WI38 (cell line): ENCODE data around the gene TMC4.
"Not testable (repeated sequence)": the region's sequence is repeated elsewhere in the genome, so short reads cannot be mapped to it uniquely, and the experiment has no call there.

Source experiments
- H3K4me3 ChIP-seq: 2 replicates; pipeline ENCODE4 v1.5.1; 2011; ENCODE audit warnings: low read depth, mild to moderate bottlenecking, control low read depth, low read length
- CTCF ChIP-seq: IDR thresholded peaks from 2 replicates; pipeline ENCODE4 v1.5.1; 2012; ENCODE audit warnings: low read depth, mild to moderate bottlenecking, control low read depth, low read length

Gene TMC4

GRCh38 chr19:54189735-54190502, 17.0 kb upstream of the TMC4 start:
- no peak for TF ChIP-seq CTCF
- peak overlapping the region; percentile 80 for H3K4me3 ChIP-seq

- no peak for TF ChIP-seq CTCF
- peak within 1 kb of the TSS; percentile 80 for H3K4me3 ChIP-seq
These were observed 16.3 kb upstream of the TMC4 start, which contains the start of gene MBOAT7 for GRCh38 chr19:54189145-54189734. TSS of gene MBOAT7 (minus strand) at chr19:54189580. CDS start at chr19:54188508, 1,072 bp downstream.

GRCh38 chr19:54188215-54188871, 15.4 kb upstream of the TMC4 start:
- TF ChIP-seq CTCF, result no peak
- peak overlapping the region; percentile 78 for H3K4me3 ChIP-seq

- TF ChIP-seq CTCF, result no peak
- no peak overlapping the region for H3K4me3 ChIP-seq
These were observed 14.0 kb upstream of the TMC4 start for GRCh38 chr19:54186934-54187381.

GRCh38 chr19:54186351-54186750, 13.4 kb upstream of the TMC4 start:
- H3K4me3 ChIP-seq, result no peak overlapping the region

GRCh38 chr19:54183431-54183830, 10.5 kb upstream of the TMC4 start:
- no peak overlapping the region for H3K4me3 ChIP-seq
- TF ChIP-seq CTCF, result no peak

More at GRCh38 chr19:54186351-54186750, 13.4 kb upstream of the TMC4 start:
- no peak for TF ChIP-seq CTCF

- not testable (repeated sequence) for H3K4me3 ChIP-seq
These were observed 8.9 kb upstream of the TMC4 start for GRCh38 chr19:54181894-54182293.
